Iris pigment epithelial cell (primary cell): Measurements from ENCODE around the gene ISCA1.

Experiments
- DNase-seq: peaks from one replicate; pipeline ENCODE4 v3.0.0-alpha.2; 2011; ENCODE audit warnings: low read depth

The ISCA1 gene

DNA sequence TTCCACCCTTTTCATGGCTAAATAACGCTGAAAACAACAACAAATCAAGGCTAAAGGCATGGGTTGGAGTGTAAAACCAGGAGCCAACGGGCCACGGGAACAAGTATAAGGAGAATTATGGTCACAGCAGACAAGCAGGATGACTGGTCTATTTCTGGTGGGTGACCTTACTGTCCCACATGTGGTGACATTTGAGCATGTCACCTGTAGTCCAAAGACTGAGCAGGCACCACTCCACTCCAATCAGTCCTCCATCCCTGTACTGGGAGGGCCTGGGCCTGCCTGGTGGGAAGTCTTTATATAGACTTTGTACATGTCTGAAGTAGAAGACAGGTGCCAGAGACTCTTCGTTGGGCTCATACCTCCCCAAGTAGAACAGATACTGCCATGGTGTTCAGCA lies 59.7 kb downstream of the ISCA1 start:
- no peak for DNase-seq

GRCh38 chr9:86219606-86220005 lies 62.7 kb downstream of the ISCA1 start:
- no peak for DNase-seq

GRCh38 chr9:86217076-86217755 lies 65.1 kb downstream of the ISCA1 start:
- DNase-seq: no peak
